ENCODE results near the gene HPCAL1. TPM values are rescaled to one million over a fixed set of nuclear protein-coding genes. Genes with fewer than 3 reads are reported as not detected.

Gene HPCAL1
- total and polyA plus RNA-seq, 10 of the 15 experiments (the other 5 are each of a cell fraction or from before 2014, with no cell fraction given) = 0.40 to 12.8 (median 7.9) TPM

DNA sequence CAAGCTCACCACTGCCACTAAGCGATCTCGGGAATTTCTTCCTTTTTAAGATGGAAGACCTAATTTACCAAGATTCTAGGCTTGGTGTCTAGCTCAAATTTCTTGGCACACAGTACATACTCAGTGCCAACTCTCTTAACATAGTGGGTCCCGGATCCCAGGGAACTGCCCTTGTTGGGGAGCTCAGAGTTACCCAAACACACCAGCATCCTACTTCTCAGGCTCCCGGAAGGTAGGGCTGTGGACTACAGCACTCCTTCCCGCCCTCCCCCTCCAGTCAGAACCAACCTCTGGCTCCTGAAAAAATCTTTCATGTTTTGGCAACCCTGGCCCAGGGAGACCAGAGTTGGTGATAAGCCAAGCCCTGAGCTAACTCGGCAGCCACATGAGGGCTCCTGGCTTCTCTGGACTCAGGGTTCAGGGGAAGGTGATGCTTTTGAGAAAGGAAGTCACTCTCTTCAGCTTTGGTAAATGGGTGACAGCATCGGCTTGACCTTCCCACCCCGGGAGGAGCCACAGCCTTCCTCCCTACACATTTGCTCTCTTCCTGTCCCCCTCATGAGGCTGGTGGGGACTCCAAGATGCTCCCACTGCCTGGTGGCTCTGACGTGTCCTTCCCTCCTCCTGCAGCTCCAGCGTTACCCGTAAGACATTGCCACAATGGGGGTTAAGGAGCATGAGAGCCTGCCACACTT, 136.6 kb downstream of the HPCAL1 start (continued):
- TF ChIP-seq NR2C1 (IDR thresholded peaks at IDR 0.05) (no peak), ZNF274 (IDR thresholded peaks at IDR 0.05; ENCODE audit: insufficient read depth, insufficient read length) (no peak), FOS (IDR thresholded peaks at IDR 0.05; ENCODE audit: borderline replicate concordance, extremely low read depth, insufficient read length) (no peak), WRNIP1 (IDR thresholded peaks at IDR 0.05; ENCODE audit: borderline replicate concordance, low read depth, low read length) (no peak), NFYB (IDR thresholded peaks at IDR 0.05; ENCODE audit: insufficient read depth, low read depth, low read length) (no peak), SMAD1 (IDR thresholded peaks at IDR 0.05; ENCODE audit: low read depth, partially characterized antibody) (no peak), SUPT20H (IDR thresholded peaks at IDR 0.05; ENCODE audit: borderline replicate concordance, control insufficient read depth, low read depth, low read length) (no peak), NFYA (IDR thresholded peaks at IDR 0.05; ENCODE audit: borderline replicate concordance, low read depth, low read length) (no peak), YY1 (IDR thresholded peaks at IDR 0.05; ENCODE audit: low read depth, low read length) (no peak), RAD51 (IDR thresholded peaks at IDR 0.05) (no peak), TARDBP (IDR thresholded peaks at IDR 0.05; ENCODE audit: borderline replicate concordance) (no peak)
- TF ChIP-seq, protein P1, sequence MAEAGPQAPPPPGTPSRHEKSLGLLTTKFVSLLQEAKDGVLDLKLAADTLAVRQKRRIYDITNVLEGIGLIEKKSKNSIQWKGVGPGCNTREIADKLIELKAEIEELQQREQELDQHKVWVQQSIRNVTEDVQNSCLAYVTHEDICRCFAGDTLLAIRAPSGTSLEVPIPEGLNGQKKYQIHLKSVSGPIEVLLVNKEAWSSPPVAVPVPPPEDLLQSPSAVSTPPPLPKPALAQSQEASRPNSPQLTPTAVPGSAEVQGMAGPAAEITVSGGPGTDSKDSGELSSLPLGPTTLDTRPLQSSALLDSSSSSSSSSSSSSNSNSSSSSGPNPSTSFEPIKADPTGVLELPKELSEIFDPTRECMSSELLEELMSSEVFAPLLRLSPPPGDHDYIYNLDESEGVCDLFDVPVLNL (IDR thresholded peaks at IDR 0.05; ENCODE audit: low read depth, low read length) = no peak
- TF ChIP-seq, protein P2, sequence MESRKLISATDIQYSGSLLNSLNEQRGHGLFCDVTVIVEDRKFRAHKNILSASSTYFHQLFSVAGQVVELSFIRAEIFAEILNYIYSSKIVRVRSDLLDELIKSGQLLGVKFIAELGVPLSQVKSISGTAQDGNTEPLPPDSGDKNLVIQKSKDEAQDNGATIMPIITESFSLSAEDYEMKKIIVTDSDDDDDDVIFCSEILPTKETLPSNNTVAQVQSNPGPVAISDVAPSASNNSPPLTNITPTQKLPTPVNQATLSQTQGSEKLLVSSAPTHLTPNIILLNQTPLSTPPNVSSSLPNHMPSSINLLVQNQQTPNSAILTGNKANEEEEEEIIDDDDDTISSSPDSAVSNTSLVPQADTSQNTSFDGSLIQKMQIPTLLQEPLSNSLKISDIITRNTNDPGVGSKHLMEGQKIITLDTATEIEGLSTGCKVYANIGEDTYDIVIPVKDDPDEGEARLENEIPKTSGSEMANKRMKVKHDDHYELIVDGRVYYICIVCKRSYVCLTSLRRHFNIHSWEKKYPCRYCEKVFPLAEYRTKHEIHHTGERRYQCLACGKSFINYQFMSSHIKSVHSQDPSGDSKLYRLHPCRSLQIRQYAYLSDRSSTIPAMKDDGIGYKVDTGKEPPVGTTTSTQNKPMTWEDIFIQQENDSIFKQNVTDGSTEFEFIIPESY (IDR thresholded peaks at IDR 0.05) = no peak
- TF ChIP-seq, protein P3, sequence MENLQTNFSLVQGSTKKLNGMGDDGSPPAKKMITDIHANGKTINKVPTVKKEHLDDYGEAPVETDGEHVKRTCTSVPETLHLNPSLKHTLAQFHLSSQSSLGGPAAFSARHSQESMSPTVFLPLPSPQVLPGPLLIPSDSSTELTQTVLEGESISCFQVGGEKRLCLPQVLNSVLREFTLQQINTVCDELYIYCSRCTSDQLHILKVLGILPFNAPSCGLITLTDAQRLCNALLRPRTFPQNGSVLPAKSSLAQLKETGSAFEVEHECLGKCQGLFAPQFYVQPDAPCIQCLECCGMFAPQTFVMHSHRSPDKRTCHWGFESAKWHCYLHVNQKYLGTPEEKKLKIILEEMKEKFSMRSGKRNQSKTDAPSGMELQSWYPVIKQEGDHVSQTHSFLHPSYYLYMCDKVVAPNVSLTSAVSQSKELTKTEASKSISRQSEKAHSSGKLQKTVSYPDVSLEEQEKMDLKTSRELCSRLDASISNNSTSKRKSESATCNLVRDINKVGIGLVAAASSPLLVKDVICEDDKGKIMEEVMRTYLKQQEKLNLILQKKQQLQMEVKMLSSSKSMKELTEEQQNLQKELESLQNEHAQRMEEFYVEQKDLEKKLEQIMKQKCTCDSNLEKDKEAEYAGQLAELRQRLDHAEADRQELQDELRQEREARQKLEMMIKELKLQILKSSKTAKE (IDR thresholded peaks at IDR 0.05; ENCODE audit: low read depth, poor library complexity, severe bottlenecking) = no peak
- TF ChIP-seq, protein P4, sequence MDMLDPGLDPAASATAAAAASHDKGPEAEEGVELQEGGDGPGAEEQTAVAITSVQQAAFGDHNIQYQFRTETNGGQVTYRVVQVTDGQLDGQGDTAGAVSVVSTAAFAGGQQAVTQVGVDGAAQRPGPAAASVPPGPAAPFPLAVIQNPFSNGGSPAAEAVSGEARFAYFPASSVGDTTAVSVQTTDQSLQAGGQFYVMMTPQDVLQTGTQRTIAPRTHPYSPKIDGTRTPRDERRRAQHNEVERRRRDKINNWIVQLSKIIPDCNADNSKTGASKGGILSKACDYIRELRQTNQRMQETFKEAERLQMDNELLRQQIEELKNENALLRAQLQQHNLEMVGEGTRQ (IDR thresholded peaks at IDR 0.05; ENCODE audit: borderline replicate concordance, low read depth, low read length) = no peak
- TF ChIP-seq, protein P5, sequence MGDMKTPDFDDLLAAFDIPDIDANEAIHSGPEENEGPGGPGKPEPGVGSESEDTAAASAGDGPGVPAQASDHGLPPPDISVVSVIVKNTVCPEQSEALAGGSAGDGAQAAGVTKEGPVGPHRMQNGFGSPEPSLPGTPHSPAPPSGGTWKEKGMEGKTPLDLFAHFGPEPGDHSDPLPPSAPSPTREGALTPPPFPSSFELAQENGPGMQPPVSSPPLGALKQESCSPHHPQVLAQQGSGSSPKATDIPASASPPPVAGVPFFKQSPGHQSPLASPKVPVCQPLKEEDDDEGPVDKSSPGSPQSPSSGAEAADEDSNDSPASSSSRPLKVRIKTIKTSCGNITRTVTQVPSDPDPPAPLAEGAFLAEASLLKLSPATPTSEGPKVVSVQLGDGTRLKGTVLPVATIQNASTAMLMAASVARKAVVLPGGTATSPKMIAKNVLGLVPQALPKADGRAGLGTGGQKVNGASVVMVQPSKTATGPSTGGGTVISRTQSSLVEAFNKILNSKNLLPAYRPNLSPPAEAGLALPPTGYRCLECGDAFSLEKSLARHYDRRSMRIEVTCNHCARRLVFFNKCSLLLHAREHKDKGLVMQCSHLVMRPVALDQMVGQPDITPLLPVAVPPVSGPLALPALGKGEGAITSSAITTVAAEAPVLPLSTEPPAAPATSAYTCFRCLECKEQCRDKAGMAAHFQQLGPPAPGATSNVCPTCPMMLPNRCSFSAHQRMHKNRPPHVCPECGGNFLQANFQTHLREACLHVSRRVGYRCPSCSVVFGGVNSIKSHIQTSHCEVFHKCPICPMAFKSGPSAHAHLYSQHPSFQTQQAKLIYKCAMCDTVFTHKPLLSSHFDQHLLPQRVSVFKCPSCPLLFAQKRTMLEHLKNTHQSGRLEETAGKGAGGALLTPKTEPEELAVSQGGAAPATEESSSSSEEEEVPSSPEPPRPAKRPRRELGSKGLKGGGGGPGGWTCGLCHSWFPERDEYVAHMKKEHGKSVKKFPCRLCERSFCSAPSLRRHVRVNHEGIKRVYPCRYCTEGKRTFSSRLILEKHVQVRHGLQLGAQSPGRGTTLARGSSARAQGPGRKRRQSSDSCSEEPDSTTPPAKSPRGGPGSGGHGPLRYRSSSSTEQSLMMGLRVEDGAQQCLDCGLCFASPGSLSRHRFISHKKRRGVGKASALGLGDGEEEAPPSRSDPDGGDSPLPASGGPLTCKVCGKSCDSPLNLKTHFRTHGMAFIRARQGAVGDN (IDR thresholded peaks at IDR 0.05) = no peak
- TF ChIP-seq, protein P6, sequence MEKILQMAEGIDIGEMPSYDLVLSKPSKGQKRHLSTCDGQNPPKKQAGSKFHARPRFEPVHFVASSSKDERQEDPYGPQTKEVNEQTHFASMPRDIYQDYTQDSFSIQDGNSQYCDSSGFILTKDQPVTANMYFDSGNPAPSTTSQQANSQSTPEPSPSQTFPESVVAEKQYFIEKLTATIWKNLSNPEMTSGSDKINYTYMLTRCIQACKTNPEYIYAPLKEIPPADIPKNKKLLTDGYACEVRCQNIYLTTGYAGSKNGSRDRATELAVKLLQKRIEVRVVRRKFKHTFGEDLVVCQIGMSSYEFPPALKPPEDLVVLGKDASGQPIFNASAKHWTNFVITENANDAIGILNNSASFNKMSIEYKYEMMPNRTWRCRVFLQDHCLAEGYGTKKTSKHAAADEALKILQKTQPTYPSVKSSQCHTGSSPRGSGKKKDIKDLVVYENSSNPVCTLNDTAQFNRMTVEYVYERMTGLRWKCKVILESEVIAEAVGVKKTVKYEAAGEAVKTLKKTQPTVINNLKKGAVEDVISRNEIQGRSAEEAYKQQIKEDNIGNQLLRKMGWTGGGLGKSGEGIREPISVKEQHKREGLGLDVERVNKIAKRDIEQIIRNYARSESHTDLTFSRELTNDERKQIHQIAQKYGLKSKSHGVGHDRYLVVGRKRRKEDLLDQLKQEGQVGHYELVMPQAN (conservative IDR thresholded peaks at IDR 0.05) = no peak
